GM19452 (cell line): ENCODE data around the gene MAN2B1.
"Not testable (repeated sequence)": the region's sequence is repeated elsewhere in the genome, so short reads cannot be mapped to it uniquely, and the experiment has no call there.

ENCODE experiments used
- ATAC-seq: cut with Tn5 transposase; IDR thresholded peaks from one replicate; pipeline ENCODE4 v1.9.1; 2021; ENCODE audit not compliant: unreplicated experiment

MAN2B1 gene

DNA sequence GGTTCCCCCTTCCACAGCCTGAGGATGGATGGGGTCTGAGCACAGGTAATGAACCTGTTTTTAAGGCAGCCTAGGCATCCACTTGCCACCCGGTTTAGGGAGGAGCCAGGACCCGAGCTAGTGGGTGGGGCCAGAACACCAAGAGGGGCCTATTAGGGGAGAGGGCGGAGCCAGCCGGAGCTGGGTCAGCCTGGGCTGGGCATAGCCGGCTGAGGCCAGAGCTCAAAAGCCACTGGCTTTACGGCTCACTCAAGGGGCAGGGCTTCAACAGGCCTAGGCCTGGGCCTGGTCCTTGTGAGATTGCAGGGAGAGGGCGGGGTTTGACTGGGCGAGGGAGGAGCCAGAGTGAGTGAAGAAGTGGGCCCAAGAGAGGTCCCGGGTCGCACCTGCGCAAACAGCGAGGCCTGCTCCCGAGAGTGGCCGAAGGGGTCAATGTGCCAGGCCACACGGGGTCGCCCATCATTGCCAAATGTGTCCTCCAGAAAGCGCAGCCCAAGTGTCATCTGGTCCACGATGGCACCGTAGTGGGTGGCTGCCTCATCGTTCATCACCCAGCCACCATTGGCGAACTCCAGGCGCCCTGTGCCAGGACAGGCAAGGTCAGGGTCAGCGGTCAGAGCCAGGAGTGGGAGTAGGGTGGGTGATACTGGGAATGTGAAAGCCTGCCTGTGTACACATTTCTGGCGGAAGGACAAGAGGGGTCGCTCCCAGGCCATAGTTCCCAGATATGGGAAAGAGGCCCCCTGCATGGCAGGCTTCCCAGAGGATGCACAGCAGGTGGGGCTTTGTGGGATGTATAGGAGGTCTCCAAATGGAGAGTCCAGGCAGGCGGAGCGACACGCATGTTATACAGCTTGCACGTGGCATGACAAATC, 1.9 kb downstream of the MAN2B1 start:
- ATAC-seq, result no peak

DNA sequence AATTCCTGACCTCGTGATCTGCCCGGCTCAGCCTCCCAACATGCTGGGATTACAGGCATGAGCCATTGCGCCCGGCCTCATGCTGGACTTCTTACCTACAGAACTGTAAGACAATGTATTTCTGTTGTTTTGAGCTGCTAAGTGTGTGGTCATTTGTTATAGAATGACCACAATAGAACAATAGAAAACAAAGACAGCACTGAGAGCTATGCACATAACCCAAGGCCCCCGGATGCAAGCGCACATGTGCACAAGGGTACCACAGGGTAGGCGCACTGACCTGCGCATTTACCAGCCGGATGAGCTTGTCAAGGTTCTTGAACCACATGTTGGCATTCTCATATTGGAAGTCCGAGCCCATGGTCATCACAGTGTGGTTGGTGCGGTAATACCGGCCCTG, 5.6 kb downstream of the MAN2B1 start:
- no peak for ATAC-seq

DNA sequence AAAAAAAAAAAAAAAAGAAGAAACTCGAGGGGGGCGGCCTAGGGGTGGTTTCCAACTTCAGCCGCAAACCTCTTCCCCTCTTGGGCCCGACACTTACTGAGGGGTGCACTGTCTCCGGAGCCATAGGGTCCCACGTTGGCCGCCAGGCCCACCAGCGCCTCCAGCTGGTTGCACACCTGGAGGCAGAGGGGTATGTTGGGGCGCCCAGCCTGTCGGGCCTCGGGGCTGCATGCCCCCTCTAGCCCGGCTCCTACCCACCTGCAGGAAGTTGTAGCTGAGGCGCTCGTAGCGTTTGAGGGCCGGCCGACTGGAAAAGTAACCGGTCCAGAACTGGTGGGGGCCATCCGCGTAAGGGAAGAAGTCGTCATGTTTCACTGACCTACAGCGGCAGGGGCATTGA, 8.6 kb downstream of the MAN2B1 start:
- no peak for ATAC-seq

DNA sequence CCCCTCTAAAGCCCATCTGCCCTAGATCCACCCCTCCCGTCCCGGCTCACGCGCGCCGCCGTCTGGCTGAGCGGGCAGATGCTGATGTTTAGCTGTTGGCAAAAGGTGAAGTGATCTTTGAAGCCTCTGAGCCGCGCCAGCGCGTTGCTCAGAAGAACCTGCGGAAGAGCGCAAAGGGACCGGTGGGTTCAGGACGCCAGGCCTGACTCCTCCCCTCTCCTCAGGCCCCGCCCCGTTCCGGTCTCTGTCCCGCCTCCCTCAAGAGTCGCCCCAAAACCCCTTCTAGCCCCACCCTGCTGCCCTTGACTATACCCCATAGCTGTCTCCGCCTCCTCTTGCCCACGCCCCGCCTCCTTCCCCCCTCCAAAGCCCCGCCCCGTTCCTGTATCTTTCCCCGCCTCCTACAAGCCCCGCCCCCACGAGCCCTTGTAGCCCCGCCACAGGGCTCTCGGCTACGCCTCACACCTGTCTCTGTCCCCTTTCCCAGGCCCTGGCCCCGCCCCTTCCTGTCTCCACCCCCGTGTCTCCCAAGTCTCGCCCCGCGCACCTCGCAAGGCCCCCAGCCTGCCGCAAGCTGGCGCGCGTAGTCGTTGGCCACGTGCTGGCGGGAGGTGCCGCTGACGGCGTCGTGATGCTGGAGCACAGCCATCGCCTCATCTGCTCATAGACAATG, 9.5 kb downstream of the MAN2B1 start:
- no peak for ATAC-seq

DNA sequence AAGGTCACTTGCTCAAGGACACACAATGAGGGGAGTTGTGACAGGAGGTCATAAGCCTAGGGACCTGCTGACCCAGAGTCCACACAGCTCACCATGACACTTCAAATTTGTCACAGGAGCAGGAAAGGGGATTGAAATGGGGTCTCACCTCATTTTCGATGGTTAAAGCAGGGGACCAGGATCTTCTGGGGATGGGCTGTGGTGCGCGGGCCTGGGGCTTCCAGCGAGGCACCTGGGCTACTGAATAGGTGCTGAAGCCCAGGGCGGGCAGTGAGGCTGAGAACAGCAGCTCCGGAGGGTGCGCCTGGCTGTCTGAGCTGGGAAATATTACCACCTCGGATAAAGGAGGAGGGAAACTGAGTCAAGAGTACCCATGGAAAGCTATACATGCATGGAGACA, 11.0 kb downstream of the MAN2B1 start:
- ATAC-seq, result no peak

DNA sequence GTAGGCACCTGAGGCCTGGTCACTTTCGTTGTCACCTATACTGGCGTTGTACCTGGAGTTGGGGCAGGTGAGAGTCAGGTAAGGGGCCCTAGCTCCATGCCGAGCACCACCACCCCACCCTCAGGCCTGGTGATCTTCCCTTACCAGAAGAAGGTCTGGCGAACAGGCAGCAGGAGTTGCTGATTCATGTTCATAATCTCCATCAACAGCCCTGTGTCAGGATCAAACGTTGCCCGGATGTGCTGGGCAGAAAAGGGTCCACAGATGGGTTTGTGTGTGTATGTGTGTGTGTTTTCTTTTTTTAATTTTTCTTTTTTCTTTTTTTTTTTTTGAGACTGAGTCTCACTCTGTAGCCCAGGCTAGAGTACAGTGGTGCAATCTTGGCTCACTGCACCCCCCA, 14.3 kb downstream of the MAN2B1 start:
- ATAC-seq, result no peak

DNA sequence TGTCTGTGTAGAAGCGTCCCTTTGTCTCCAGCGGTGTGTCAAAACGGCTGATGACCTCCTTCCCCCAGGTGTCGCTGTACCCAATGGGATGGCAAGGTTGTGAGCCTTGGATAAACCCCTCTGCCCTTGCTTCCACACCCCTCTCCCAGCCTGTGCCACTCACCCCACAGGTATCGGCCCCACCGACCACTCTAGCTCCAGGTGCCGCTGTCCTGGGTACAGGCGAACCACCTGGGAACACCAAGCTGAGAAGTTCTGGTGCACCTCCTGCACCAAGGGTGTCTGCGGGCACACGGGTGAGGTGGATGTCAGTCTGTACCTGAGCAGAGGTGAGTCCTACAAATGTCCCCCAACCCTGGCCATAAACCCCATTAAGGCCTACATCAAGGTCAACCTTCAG, 16.6 kb downstream of the MAN2B1 start:
- ATAC-seq, result no peak

DNA sequence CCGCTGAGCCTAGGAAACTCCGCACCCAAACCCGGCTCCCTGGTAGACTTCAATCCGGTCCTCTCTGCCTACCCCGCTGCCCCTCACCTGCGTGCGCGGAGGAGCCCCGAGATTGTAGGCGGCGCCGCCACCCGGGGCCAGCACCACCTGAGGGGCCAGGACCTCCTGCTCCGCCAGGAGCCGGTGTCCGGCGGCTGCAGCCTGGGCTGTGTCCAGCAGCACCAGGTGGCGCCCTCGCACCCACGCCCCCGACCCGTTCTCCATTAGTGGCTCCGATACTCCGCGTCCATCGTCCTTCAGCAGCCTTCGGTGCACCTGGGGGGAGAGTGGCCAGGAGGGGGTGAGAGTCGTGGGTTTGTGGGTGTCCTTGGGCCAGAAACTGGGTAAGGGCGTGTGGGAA, 18.5 kb downstream of the MAN2B1 start:
- ATAC-seq, result no peak

DNA sequence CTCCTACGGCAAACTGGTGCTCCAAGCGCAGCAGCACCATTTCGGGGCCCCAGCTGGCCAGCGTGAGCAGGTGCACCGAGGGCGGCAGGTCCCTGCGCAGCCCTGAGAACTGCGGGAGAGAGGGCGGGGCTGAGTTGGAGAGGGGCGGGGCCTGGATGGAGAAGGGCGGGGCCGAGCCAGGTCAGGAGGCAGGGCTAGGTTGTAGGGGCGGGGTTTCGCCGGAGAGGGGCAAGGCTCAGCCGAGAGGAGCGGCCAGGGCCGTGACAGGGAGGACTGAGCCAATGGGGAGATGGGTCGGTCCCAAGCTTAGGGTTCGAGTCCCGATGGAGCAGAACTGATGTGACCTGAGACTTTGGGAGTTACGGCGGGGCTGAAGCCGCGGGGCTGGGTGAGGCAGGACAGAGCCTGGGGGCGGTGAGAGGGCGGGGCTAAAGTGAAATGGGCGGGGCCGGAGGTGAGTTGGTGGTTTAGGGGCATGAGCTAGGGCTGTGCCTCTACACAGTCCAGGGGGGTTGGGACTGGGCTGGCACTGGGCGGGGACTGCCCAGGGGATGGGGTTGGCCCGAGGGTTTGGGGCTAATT, 19.0 kb downstream of the MAN2B1 start:
- ATAC-seq, result no peak

DNA sequence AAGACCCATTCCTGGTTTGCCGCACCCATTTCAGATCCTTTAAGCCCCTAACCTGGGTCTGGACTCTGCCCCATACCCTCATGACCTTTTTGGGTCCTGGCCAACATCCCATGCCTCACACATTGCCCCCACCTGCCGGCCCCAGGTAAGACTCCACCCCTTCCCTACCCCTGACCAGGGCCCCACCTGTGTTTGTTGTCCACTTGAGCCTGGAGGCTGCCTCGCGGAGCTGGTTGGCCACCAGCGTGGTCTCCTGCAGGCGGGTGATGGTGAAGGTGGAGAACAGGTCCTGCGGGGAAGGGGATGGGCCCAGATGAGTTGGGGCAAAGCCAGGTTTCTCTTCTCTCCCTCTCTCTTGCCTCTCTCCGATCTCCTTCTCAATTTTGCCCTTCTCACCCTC, 19.5 kb downstream of the MAN2B1 start:
- ATAC-seq, result no peak

DNA sequence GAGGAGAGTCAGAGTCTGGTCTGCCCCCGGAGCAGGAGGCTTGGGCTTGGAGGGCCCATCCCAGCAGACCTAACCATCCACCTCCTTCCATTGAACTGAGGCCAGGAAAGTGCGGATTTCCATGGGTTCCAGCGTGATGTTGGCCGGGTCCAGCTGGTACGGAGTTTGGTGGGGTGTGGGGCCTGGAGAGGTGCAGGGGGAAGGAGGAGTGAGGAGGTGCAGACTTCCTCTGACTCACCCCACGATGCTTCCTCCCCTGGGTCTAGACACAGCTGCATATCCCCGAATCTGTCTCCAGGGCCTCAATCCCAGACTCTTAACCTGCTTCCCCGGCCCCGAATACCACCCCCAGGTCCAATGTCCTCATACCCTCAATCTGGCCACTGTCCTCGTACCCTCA, 20.0 kb downstream of the MAN2B1 start:
- no peak for ATAC-seq

DNA sequence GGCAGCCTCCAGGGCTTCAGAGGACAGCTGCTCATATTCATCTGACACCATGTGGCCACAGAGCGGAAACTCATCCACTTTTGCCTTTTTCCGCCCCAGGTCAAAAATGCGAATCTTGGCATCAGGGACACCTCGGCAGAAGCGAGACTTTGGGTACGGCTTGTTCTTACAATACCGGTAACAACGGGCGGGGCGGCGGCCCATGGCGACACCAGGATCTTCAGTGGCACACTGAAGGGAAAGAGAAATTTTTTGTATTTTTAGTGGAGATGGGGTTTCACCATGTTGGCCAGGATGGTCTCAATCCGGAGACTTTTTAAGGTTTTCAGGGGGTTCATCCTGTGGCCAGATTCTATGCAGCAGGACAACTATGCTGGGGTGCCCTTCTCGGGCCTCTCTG, 22.8 kb downstream of the MAN2B1 start:
- not testable (repeated sequence) for ATAC-seq

DNA sequence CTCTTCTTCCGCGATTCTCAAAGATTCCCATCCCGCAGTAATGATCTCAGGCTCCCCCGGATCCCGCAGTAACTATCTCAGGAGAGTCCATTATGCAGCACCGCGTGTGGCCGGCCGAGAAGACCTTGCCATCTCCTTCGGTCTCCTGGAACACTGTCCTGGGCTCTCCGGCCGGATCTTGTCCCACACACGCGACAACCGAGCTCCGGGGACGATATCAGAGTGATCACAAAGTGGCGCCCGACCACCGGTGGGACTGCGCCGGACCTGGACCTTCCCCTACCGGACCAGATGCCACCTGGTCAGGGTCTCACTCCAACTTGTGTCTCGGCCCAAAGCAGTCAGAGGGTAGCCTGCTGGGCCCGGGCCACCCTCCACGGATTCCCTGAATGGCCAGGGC, 24.0 kb downstream of the MAN2B1 start:
- no peak for ATAC-seq

DNA sequence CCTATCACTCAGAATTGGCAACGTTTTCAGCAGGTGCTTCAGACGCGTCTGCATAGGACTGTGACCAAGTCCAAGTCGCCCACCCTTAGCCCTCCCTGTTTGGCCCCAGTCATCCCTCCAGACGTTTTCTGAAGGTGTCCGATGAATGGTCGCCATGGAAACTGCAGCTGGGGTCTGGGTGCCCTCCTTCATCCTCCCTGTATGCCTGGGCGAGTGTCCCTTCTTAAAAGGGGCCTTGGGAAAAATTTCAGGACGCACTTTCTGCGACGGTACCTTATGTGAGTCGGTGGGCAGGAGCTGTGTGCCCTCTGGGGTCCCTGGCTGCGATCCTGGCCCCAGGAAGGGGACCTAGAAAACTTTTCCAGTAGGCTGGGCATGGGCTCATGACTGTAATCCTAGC, 25.1 kb downstream of the MAN2B1 start:
- ATAC-seq, result no peak

DNA sequence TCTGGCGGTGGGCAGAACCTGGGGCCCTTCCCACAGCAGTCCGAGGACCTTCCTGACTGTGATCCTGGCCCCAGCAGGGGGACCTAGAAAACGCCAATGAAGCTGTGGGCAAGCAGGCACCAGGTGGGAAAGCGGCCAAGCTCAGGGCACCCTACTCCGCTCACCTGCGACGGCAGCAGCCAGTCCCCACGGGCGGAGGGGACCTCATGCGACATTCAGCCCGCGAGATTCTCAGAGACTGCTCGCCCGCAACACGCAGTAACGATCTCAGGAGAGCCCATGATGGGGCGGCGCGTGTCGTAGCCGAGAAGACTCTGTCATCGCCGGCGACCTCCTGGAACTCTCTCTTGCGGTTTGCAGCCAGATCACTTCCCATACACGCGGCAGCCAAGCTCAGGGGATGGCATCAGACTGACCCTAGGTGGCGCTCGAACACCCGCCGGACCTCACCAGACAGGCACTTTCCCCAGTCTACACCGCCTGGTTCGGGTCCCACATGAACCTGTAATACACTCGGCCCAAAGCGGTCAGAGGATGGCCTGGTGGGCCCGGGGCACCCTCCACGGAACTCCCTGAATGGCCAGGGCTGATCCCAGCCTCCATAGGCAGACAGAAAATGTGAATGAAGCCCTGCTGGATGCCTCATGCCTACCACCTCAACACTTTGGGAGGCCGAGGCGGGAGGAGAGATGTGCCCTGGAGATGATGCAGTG, 26.5 kb downstream of the MAN2B1 start:
- ATAC-seq, result no peak

DNA sequence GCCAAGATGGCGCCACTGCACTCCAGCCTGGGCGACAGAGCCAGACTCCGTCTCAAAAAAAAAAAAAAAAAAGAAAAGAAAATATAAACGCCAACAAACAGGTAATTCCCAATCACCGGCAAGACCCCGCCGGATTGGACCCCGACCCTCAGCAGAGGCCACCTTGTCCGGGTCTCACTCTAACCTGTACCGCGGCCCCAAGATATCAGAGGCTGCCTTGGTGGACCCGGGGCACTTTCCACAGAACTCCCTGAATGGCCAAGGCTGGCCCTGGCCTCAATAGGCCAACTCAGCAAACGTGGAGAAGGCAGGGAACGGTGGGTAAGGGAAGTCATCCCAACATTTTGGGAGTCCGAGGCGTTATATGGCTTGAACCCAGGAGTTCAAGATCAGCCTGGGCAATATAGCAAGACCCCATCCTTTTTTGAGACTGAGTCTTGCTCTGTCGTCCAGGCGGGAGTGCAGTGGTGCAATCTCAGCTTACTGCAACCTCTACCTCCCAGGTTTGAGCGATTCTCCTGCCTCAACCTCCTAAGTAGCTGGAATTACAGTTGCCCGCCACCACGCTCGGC, 27.8 kb downstream of the MAN2B1 start:
- ATAC-seq, result no peak

DNA sequence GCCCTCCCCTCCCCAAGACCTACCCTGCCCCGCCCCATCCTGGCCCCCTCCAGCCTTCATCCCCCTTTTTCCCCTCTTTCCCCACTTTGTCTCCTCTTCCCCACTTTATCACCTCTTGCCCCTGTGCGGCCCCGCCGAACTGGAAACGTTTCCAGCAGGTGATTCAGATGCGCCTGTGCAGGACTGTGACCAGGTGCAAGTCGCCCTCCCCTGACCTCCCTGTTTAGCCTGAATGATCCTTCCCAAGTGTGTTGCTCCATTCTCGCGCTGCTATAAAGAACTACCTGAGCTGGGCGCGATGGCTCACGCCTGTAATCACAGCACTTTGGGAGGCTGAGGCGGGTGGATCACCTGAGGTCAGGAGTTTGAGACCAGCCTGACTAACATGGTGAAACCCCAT, 29.9 kb downstream of the MAN2B1 start:
- ATAC-seq, result no peak

DNA sequence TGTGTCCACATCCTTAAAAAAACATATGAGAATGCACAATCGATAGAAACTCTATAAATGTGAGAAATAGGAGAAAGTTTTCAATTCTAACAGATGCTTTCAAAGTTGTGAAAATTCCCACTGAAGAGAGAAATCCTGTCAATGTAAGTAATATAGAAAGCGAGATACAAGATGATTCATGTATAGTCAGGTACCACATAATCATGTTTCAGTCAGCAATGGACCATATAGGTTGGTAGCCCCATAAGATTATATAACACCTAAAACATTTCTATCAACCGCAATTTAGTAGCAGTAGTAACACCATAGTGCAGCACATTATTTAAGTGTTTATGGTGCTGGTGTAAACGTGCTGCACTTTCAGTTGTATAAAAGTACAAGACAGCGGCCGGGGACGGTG, 37.3 kb downstream of the MAN2B1 start:
- no peak for ATAC-seq

DNA sequence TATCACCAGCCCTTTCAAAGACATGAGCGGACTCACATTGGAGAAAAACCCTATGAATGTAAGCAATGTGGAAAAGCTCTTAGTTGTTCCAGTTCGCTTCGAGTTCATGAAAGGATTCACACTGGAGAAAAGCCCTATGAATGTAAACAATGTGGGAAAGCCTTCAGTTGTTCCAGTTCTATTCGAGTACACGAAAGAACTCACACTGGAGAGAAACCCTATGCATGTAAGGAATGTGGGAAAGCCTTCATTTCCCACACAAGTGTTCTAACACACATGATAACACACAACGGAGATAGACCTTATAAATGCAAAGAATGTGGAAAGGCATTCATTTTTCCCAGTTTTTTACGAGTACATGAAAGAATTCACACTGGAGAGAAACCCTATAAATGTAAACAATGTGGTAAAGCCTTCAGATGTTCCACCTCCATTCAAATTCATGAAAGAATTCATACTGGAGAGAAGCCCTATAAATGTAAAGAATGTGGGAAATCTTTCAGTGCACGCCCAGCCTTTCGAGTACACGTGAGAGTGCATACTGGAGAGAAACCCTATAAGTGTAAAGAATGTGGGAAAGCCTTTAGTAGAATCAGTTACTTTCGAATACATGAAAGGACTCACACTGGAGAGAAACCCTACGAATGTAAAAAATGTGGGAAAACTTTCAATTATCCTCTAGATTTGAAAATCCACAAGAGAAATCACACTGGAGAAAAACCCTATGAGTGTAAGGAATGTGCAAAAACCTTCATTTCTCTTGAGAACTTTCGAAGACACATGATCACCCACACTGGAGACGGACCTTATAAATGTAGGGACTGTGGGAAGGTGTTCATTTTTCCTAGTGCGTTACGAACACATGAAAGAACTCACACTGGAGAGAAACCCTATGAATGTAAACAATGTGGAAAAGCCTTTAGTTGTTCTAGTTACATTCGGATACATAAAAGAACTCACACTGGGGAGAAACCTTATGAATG, 38.2 kb downstream of the MAN2B1 start:
- ATAC-seq, result no peak

DNA sequence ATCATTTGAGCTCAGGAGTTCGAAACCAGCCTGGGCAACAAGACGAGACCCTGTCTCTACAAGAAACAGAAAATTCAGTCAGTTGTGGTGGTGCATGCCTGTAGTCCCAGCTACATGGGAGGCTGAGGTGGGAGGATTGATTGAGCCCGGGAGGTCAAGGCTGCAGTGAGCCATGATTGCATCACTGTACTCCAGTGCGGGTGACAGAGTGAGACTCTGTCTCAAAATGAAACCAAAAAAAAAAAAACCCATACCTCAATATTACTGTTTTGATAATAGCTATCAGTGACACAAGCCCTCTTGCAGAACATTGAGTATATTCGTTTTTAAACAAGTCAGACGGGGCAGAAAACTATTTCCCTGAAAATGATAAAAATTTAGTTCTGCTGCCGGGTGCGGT, 39.6 kb downstream of the MAN2B1 start:
- ATAC-seq, result no peak
